ENCODE data around the gene GMDS.

DNA sequence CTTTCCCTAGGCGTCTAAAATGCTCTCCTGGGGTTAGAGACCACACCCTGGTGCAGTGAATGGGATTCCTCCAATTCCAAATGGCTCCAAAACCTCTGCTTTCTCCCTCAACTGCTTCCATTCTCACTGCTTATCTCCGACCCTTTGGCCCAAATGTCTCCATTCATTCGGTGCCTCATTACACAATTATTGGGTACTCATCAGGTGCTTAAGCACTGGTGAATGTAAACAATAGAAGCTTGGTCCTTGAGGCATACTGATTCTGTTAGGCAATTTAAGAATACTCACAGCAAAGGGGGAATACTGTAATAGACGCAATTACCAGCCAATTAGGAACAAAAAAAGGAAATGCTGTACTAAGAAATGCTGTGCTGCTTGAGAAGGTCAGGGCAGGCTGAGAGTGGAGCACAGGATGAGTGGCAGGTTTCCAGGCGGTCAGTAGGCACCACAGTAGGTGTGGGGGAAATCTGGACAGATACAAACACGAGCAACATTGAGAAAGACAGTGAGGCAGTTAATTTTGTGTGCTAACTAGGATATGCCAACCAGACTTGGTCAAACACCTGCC lies 23.0 kb downstream of the GMDS start:
- TF ChIP-seq CTCF (conservative IDR thresholded peaks at IDR 0.05 in 1 of 2, IDR thresholded peaks at IDR 0.05 in 1 of 2; ENCODE audit: extremely low read depth in 1 of 2, insufficient read depth in 1 of 2, low read depth in 1 of 2, low read length in 2 of 2) (no peak), EZH2 (IDR thresholded peaks at IDR 0.05; ENCODE audit: borderline replicate concordance, low read length) (no peak)
